GM12878 (cell line): Measurements from ENCODE around the gene GLRX5.
"Not testable (repeated sequence)": the region's sequence is repeated elsewhere in the genome, so short reads cannot be mapped to it uniquely, and the experiment has no call there.

Experiments used
- CTCF ChIP-seq, 3 experiments: IDR thresholded peaks in 2 of 3; conservative IDR thresholded peaks in 1 of 3; 2 replicates each; pipeline ENCODE4 v1.5.1; 2011; ENCODE audit warnings: low read depth in 3 of 3, low read length in 3 of 3, mild to moderate bottlenecking in 3 of 3, control low read depth in 2 of 3, moderate library complexity in 2 of 3, inconsistent platforms in 1 of 3, mixed read lengths in 1 of 3; ENCODE audit not compliant: control insufficient read depth in 2 of 3, insufficient read depth in 1 of 3; ENCODE audit errors: extremely low read depth in 1 of 3
- MAX ChIP-seq: IDR thresholded peaks from 2 replicates; pipeline ENCODE4 v1.6.1; 2012; ENCODE audit warnings: low read depth, low read length, improper control_type of control experiment
- POLR2AphosphoS5 ChIP-seq: IDR thresholded peaks from 2 replicates; pipeline ENCODE4 v1.6.1; 2011; ENCODE audit warnings: mild to moderate bottlenecking, low read length, inconsistent platforms
- YY1 ChIP-seq: IDR thresholded peaks from 2 replicates; pipeline ENCODE4 v1.6.1; 2011; ENCODE audit warnings: low read depth, mild to moderate bottlenecking, low read length

GRCh38 chr14:95591182-95591581 lies 56.3 kb downstream of the GLRX5 start:
- TF ChIP-seq MAX; CTCF (IDR thresholded peaks at IDR 0.05 in 2 of 3, conservative IDR thresholded peaks at IDR 0.05 in 1 of 3; ENCODE audit: control insufficient read depth in 2 of 3, extremely low read depth in 1 of 3, insufficient read depth in 1 of 3, low read depth in 3 of 3, low read length in 3 of 3); YY1; POLR2AphosphoS5: not testable (repeated sequence)
